SK-N-SH treated with all-trans-retinoic acid at 6 μM for 48 hours (cell line): ENCODE results near the gene DCLRE1A.

Source experiments
- ARNTL ChIP-seq: fragments of 450-650 bp; formaldehyde crosslinking; IDR thresholded peaks from 2 replicates; pipeline ENCODE4 v1.5.0; 2020; ENCODE audit warnings: low read depth, mild to moderate bottlenecking, moderate library complexity, borderline replicate concordance
- CREB5 ChIP-seq: fragments of 250-450 bp; sonication (Bioruptor Pico); IDR thresholded peaks from 2 replicates; pipeline ENCODE4 v1.5.1; 2020; ENCODE audit warnings: low read depth, mild to moderate bottlenecking, moderate library complexity
- CSDC2 ChIP-seq: fragments of 250-450 bp; sonication (Bioruptor Pico); IDR thresholded peaks from 2 replicates; pipeline ENCODE4 v1.5.0; 2020; ENCODE audit warnings: mild to moderate bottlenecking, moderate library complexity
- GLIS3 ChIP-seq: fragments of 250-450 bp; sonication (Bioruptor Pico); IDR thresholded peaks from 2 replicates; pipeline ENCODE4 v1.5.0; 2020; ENCODE audit warnings: mild to moderate bottlenecking, moderate library complexity
- OSR1 ChIP-seq: fragments of 250-450 bp; sonication (Bioruptor Pico); IDR thresholded peaks from 2 replicates; pipeline ENCODE4 v1.8.0; 2022; ENCODE audit warnings: moderate library complexity, mild to moderate bottlenecking, inconsistent platforms
- POU6F1 ChIP-seq: fragments of 250-450 bp; sonication (Bioruptor Pico); IDR thresholded peaks from 2 replicates; pipeline ENCODE4 v1.8.0; 2021; ENCODE audit warnings: low read depth, mild to moderate bottlenecking, moderate library complexity, borderline replicate concordance
- RARB ChIP-seq: fragments of 250-450 bp; sonication (Bioruptor Pico); IDR thresholded peaks from 2 replicates; pipeline ENCODE4 v1.8.0; 2021; ENCODE audit warnings: mild to moderate bottlenecking, moderate library complexity
- SNAI2 ChIP-seq: fragments of 250-450 bp; sonication (Bioruptor Pico); IDR thresholded peaks from 2 replicates; pipeline ENCODE4 v1.5.0; 2020; ENCODE audit warnings: mild to moderate bottlenecking, moderate library complexity
- TOX ChIP-seq: fragments of 250-450 bp; sonication (Bioruptor Pico); IDR thresholded peaks from 2 replicates; pipeline ENCODE4 v1.8.0; 2021; ENCODE audit warnings: mild to moderate bottlenecking, moderate library complexity, borderline replicate concordance
- ZNF70 ChIP-seq: fragments of 450-650 bp; formaldehyde crosslinking; IDR thresholded peaks from 2 replicates; pipeline ENCODE4 v1.5.0; 2020; ENCODE audit warnings: mild to moderate bottlenecking, moderate library complexity
- ZNF8 ChIP-seq: fragments of 450-650 bp; formaldehyde crosslinking; IDR thresholded peaks from 2 replicates; pipeline ENCODE4 v1.5.0; 2020; ENCODE audit warnings: mild to moderate bottlenecking, moderate library complexity
- TF ChIP-seq, protein P1 (sequence below): fragments of 250-450 bp; sonication (Bioruptor Pico); IDR thresholded peaks from 2 replicates; pipeline ENCODE4 v1.8.0; 2020; ENCODE audit warnings: mild to moderate bottlenecking, moderate library complexity, borderline replicate concordance
- TF ChIP-seq, protein P2 (sequence below): fragments of 250-450 bp; sonication (Bioruptor Pico); IDR thresholded peaks from 2 replicates; pipeline ENCODE4 v1.5.1; 2021; ENCODE audit warnings: mild to moderate bottlenecking, moderate library complexity
- TF ChIP-seq, protein P3 (sequence below): fragments of 250-450 bp; sonication (Bioruptor Pico); IDR thresholded peaks from 2 replicates; pipeline ENCODE4 v1.5.0; 2020; ENCODE audit warnings: mild to moderate bottlenecking, moderate library complexity

- TF ChIP-seq CREB5 (CRISPR knock-in tag) (no peak), POU6F1 (no peak), CSDC2 (no peak), ZNF8 (CRISPR knock-in tag) (no peak), RARB (CRISPR knock-in tag) (no peak), OSR1 (CRISPR knock-in tag) (no peak), ZNF70 (CRISPR knock-in tag) (no peak), ARNTL (CRISPR knock-in tag) (no peak), GLIS3 (no peak), TOX (CRISPR knock-in tag) (no peak), SNAI2 (CRISPR knock-in tag) (no peak)
- TF ChIP-seq, protein P1, sequence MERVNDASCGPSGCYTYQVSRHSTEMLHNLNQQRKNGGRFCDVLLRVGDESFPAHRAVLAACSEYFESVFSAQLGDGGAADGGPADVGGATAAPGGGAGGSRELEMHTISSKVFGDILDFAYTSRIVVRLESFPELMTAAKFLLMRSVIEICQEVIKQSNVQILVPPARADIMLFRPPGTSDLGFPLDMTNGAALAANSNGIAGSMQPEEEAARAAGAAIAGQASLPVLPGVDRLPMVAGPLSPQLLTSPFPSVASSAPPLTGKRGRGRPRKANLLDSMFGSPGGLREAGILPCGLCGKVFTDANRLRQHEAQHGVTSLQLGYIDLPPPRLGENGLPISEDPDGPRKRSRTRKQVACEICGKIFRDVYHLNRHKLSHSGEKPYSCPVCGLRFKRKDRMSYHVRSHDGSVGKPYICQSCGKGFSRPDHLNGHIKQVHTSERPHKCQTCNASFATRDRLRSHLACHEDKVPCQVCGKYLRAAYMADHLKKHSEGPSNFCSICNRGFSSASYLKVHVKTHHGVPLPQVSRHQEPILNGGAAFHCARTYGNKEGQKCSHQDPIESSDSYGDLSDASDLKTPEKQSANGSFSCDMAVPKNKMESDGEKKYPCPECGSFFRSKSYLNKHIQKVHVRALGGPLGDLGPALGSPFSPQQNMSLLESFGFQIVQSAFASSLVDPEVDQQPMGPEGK (CRISPR knock-in tag): no peak
- TF ChIP-seq, protein P2, sequence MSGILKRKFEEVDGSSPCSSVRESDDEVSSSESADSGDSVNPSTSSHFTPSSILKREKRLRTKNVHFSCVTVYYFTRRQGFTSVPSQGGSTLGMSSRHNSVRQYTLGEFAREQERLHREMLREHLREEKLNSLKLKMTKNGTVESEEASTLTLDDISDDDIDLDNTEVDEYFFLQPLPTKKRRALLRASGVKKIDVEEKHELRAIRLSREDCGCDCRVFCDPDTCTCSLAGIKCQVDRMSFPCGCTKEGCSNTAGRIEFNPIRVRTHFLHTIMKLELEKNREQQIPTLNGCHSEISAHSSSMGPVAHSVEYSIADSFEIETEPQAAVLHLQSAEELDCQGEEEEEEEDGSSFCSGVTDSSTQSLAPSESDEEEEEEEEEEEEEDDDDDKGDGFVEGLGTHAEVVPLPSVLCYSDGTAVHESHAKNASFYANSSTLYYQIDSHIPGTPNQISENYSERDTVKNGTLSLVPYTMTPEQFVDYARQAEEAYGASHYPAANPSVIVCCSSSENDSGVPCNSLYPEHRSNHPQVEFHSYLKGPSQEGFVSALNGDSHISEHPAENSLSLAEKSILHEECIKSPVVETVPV (CRISPR knock-in tag): no peak
- TF ChIP-seq, protein P3, sequence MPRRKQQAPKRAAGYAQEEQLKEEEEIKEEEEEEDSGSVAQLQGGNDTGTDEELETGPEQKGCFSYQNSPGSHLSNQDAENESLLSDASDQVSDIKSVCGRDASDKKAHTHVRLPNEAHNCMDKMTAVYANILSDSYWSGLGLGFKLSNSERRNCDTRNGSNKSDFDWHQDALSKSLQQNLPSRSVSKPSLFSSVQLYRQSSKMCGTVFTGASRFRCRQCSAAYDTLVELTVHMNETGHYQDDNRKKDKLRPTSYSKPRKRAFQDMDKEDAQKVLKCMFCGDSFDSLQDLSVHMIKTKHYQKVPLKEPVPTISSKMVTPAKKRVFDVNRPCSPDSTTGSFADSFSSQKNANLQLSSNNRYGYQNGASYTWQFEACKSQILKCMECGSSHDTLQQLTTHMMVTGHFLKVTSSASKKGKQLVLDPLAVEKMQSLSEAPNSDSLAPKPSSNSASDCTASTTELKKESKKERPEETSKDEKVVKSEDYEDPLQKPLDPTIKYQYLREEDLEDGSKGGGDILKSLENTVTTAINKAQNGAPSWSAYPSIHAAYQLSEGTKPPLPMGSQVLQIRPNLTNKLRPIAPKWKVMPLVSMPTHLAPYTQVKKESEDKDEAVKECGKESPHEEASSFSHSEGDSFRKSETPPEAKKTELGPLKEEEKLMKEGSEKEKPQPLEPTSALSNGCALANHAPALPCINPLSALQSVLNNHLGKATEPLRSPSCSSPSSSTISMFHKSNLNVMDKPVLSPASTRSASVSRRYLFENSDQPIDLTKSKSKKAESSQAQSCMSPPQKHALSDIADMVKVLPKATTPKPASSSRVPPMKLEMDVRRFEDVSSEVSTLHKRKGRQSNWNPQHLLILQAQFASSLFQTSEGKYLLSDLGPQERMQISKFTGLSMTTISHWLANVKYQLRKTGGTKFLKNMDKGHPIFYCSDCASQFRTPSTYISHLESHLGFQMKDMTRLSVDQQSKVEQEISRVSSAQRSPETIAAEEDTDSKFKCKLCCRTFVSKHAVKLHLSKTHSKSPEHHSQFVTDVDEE (CRISPR knock-in tag): no peak
These were observed 4.6 kb downstream of the DCLRE1A start for GRCh38 chr10:113849140-113849803.
